ENCODE measurements around the gene STX1A.

Gene STX1A

GRCh38 chr7:73712773-73713172 lies 6.7 kb downstream of the STX1A start:
- Histone ChIP-seq H3K9me2 (ENCODE audit: low read depth, low read length) (no peaks in the 10 kb centered on the region), H3F3A (ENCODE audit: insufficient read depth, low read length) (no peaks in the 10 kb centered on the region), H3K27me3 (ENCODE audit: insufficient read depth, low read length) (no peaks in the 10 kb centered on the region; the same call in 1 of the 2 replicates), H3K4me3 (ENCODE audit: low read depth, low read length, poor library complexity, severe bottlenecking) (no peak overlapping the region), H3K36me3 (ENCODE audit: insufficient read depth, low read length) (no peaks in the 10 kb centered on the region), H3K27ac (ENCODE audit: low read depth, low read length, poor library complexity, severe bottlenecking) (no peak overlapping the region), H3K9ac (ENCODE audit: low read length) (no peak overlapping the region), H2AFZ (ENCODE audit: low read length) (no peak overlapping the region), H3K9me3 (ENCODE audit: low read length) (no peaks in the 10 kb centered on the region), H3K79me2 (ENCODE audit: insufficient read depth, low read length) (no peaks in the 10 kb centered on the region), H3K4me1 (ENCODE audit: insufficient read depth, low read length, severe bottlenecking) (peaks cover under 1% of the 10 kb centered on the region), H3K4me2 (ENCODE audit: low read length) (no peak overlapping the region), H4K20me1 (ENCODE audit: insufficient read depth, low read length) (no peaks in the 10 kb centered on the region)
- TF ChIP-seq CTCF (IDR thresholded peaks at IDR 0.05; ENCODE audit: low read length) (no peak), EZH2 (IDR thresholded peaks at IDR 0.05; ENCODE audit: borderline replicate concordance, low read length) (no peak)

GRCh38 chr7:73708961-73709549 lies 10.4 kb downstream of the STX1A start:
- no peaks in the 10 kb centered on the region for H3K9me3 ChIP-seq (ENCODE audit: low read length)
- no peaks in the 10 kb centered on the region for H3K4me1 ChIP-seq (ENCODE audit: insufficient read depth, low read length, severe bottlenecking)
- peaks cover 10% of the 10 kb centered on the region; the same call in 1 of the 2 replicates for H3K27me3 ChIP-seq (ENCODE audit: insufficient read depth, low read length)
- no peak overlapping the region for H3K4me2 ChIP-seq (ENCODE audit: low read length)
- no peaks in the 10 kb centered on the region for H3K9me2 ChIP-seq (ENCODE audit: low read depth, low read length)
- no peak overlapping the region for H2AFZ ChIP-seq (ENCODE audit: low read length)
- no peaks in the 10 kb centered on the region for H4K20me1 ChIP-seq (ENCODE audit: insufficient read depth, low read length)
- H3K4me3 ChIP-seq (ENCODE audit: low read depth, low read length, poor library complexity, severe bottlenecking), result no peak overlapping the region
- no peak overlapping the region for H3K27ac ChIP-seq (ENCODE audit: low read depth, low read length, poor library complexity, severe bottlenecking)
- no peaks in the 10 kb centered on the region for H3K79me2 ChIP-seq (ENCODE audit: insufficient read depth, low read length)
- no peak overlapping the region for H3K9ac ChIP-seq (ENCODE audit: low read length)
- H3K36me3 ChIP-seq (ENCODE audit: insufficient read depth, low read length), result no peaks in the 10 kb centered on the region
- no peak for TF ChIP-seq EZH2 (IDR thresholded peaks at IDR 0.05; ENCODE audit: borderline replicate concordance, low read length)
- TF ChIP-seq CTCF (IDR thresholded peaks at IDR 0.05; ENCODE audit: low read length), result no peak
- H3F3A ChIP-seq (ENCODE audit: insufficient read depth, low read length), result no peaks in the 10 kb centered on the region

- no peak for TF ChIP-seq EZH2 (IDR thresholded peaks at IDR 0.05; ENCODE audit: borderline replicate concordance, low read length)
- Histone ChIP-seq H3K4me1 (ENCODE audit: insufficient read depth, low read length, severe bottlenecking) (peaks cover 3% of the 10 kb centered on the region), H4K20me1 (ENCODE audit: insufficient read depth, low read length) (no peaks in the 10 kb centered on the region)
These were observed 12.3 kb downstream of the STX1A start for GRCh38 chr7:73707045-73707631.

More at GRCh38 chr7:73707045-73707631, 12.3 kb downstream of the STX1A start:
- no peak overlapping the region for H3K4me2 ChIP-seq (ENCODE audit: low read length)
- no peak overlapping the region for H2AFZ ChIP-seq (ENCODE audit: low read length)
- no peaks in the 10 kb centered on the region for H3K79me2 ChIP-seq (ENCODE audit: insufficient read depth, low read length)
- no peaks in the 10 kb centered on the region for H3F3A ChIP-seq (ENCODE audit: insufficient read depth, low read length)
- H3K9me3 ChIP-seq (ENCODE audit: low read length), result no peaks in the 10 kb centered on the region
- H3K27ac ChIP-seq (ENCODE audit: low read depth, low read length, poor library complexity, severe bottlenecking), result no peak overlapping the region
- no peak overlapping the region for H3K9ac ChIP-seq (ENCODE audit: low read length)
- H3K36me3 ChIP-seq (ENCODE audit: insufficient read depth, low read length), result no peaks in the 10 kb centered on the region
- H3K27me3 ChIP-seq (ENCODE audit: insufficient read depth, low read length), result peaks cover 10% of the 10 kb centered on the region; the same call in 1 of the 2 replicates
- H3K4me3 ChIP-seq (ENCODE audit: low read depth, low read length, poor library complexity, severe bottlenecking), result no peak overlapping the region
- H3K9me2 ChIP-seq (ENCODE audit: low read depth, low read length), result no peaks in the 10 kb centered on the region

Measured in OCI-LY1 (cell line).